ENCODE measurements around the gene IQSEC1. TPM values are rescaled to one million over a fixed set of nuclear protein-coding genes. Genes with fewer than 3 reads are reported as not detected.

IQSEC1 gene
- total RNA-seq, 1 donor from 2014 or later: 29.5 TPM

DNA sequence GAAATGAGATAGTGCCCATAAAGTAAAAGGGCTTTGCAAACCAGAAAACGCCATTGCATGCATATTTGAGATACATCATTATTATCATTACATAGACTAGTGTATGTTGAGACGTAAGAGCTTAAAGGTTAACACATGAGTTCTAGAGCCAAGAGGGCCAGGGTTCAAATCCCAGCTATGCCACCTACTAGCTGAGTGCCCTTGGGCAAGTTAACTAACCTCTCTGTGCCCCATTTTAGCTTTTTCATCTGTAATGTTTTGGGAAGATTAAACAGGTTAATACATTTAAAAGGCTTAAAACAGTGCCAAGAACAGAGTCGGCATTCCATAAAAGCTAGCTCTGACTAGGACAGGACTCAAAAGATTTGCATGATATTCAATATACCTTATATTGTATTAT is 22.8 kb downstream of the IQSEC1 start:
- H3K27ac ChIP-seq (ENCODE audit: low read depth, low read length): no peak overlapping the region
- TF ChIP-seq EZH2 (IDR thresholded peaks at IDR 0.05; ENCODE audit: insufficient read depth, low read length): no peak
- TF ChIP-seq, protein P1, sequence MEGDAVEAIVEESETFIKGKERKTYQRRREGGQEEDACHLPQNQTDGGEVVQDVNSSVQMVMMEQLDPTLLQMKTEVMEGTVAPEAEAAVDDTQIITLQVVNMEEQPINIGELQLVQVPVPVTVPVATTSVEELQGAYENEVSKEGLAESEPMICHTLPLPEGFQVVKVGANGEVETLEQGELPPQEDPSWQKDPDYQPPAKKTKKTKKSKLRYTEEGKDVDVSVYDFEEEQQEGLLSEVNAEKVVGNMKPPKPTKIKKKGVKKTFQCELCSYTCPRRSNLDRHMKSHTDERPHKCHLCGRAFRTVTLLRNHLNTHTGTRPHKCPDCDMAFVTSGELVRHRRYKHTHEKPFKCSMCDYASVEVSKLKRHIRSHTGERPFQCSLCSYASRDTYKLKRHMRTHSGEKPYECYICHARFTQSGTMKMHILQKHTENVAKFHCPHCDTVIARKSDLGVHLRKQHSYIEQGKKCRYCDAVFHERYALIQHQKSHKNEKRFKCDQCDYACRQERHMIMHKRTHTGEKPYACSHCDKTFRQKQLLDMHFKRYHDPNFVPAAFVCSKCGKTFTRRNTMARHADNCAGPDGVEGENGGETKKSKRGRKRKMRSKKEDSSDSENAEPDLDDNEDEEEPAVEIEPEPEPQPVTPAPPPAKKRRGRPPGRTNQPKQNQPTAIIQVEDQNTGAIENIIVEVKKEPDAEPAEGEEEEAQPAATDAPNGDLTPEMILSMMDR (IDR thresholded peaks at IDR 0.05; ENCODE audit: insufficient read depth, low read depth, low read length): no peak
- peaks cover 30% of the 10 kb centered on the region for H3K27me3 Mint-ChIP-seq (ENCODE audit: low read depth, unreplicated experiment)
- no peak overlapping the region for H3K4me2 ChIP-seq (ENCODE audit: low read length)
- H3K4me1 ChIP-seq (ENCODE audit: insufficient read depth, low read length): no peaks in the 10 kb centered on the region
- no peak for DNase-seq (ENCODE audit: low read depth)
- H3K36me3 Mint-ChIP-seq (ENCODE audit: low read depth, unreplicated experiment): peaks cover 2% of the 10 kb centered on the region
- H3K27ac Mint-ChIP-seq (ENCODE audit: unreplicated experiment): no peak overlapping the region
- H2AFZ ChIP-seq (ENCODE audit: low read depth, low read length): no peak overlapping the region
- no peaks in the 10 kb centered on the region for H3K36me3 ChIP-seq (ENCODE audit: insufficient read depth, low read length)
- no peaks in the 10 kb centered on the region for H3K79me2 ChIP-seq (ENCODE audit: insufficient read depth, low read length)
- peaks cover 25% of the 10 kb centered on the region for H3K27me3 ChIP-seq (ENCODE audit: insufficient read depth, low read length)
- no peaks in the 10 kb centered on the region for H4K20me1 ChIP-seq (ENCODE audit: insufficient read depth, low read length)
- no peak overlapping the region for H3K4me3 Mint-ChIP-seq (ENCODE audit: unreplicated experiment)
- H3K4me3 ChIP-seq (ENCODE audit: insufficient read depth, low read depth, low read length): no peak overlapping the region
- no peaks in the 10 kb centered on the region for H3K9me3 ChIP-seq (ENCODE audit: insufficient read depth, low read depth, low read length)
- H3K9me3 Mint-ChIP-seq (ENCODE audit: unreplicated experiment): no peaks in the 10 kb centered on the region
- no peak overlapping the region for H3K9ac ChIP-seq (ENCODE audit: low read length)
- H3K4me1 Mint-ChIP-seq (ENCODE audit: low read depth, unreplicated experiment): peaks cover 10% of the 10 kb centered on the region
- no peak for FAIRE-seq

DNA sequence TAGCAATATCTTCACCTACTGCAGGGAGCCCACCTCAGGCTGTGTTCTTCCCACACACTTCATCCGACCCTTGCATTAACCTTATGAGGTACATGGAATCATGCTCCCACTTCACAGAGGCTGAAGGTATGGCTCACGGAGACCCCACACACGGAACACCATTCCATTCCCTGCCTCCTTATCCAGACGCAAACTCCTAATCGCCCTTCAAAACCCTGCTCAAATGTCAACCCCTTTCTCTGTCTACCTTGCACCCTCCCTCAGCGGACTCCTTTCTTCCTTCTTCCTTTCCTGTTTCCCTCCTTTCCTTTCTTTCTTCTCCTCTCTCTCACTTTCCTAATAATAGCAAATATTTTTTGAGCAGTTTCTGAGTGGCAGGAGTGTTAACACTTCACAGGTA is 23.8 kb downstream of the IQSEC1 start:
- no peaks in the 10 kb centered on the region for H3K9me3 Mint-ChIP-seq (ENCODE audit: unreplicated experiment)
- Histone ChIP-seq H3K4me2 (ENCODE audit: low read length) (no peak overlapping the region), H3K9ac (ENCODE audit: low read length) (no peak overlapping the region), H3K36me3 (ENCODE audit: insufficient read depth, low read length) (no peaks in the 10 kb centered on the region), H3K27me3 (ENCODE audit: insufficient read depth, low read length) (peaks cover 25% of the 10 kb centered on the region), H3K79me2 (ENCODE audit: insufficient read depth, low read length) (no peaks in the 10 kb centered on the region), H3K9me3 (ENCODE audit: insufficient read depth, low read depth, low read length) (no peaks in the 10 kb centered on the region), H3K4me3 (ENCODE audit: insufficient read depth, low read depth, low read length) (no peak overlapping the region), H4K20me1 (ENCODE audit: insufficient read depth, low read length) (no peaks in the 10 kb centered on the region), H2AFZ (ENCODE audit: low read depth, low read length) (no peak overlapping the region), H3K27ac (ENCODE audit: low read depth, low read length) (no peak overlapping the region), H3K4me1 (ENCODE audit: insufficient read depth, low read length) (no peaks in the 10 kb centered on the region)
- peaks cover 8% of the 10 kb centered on the region for H3K4me1 Mint-ChIP-seq (ENCODE audit: low read depth, unreplicated experiment)
- peaks cover 31% of the 10 kb centered on the region for H3K27me3 Mint-ChIP-seq (ENCODE audit: low read depth, unreplicated experiment)
- no peak overlapping the region for H3K4me3 Mint-ChIP-seq (ENCODE audit: unreplicated experiment)
- TF ChIP-seq, protein P1 (IDR thresholded peaks at IDR 0.05; ENCODE audit: insufficient read depth, low read depth, low read length): no peak
- no peak for TF ChIP-seq EZH2 (IDR thresholded peaks at IDR 0.05; ENCODE audit: insufficient read depth, low read length)
- no peak for FAIRE-seq
- H3K27ac Mint-ChIP-seq (ENCODE audit: unreplicated experiment): no peak overlapping the region
- no peak for DNase-seq (ENCODE audit: low read depth)
- H3K36me3 Mint-ChIP-seq (ENCODE audit: low read depth, unreplicated experiment): peaks cover 2% of the 10 kb centered on the region

DNA sequence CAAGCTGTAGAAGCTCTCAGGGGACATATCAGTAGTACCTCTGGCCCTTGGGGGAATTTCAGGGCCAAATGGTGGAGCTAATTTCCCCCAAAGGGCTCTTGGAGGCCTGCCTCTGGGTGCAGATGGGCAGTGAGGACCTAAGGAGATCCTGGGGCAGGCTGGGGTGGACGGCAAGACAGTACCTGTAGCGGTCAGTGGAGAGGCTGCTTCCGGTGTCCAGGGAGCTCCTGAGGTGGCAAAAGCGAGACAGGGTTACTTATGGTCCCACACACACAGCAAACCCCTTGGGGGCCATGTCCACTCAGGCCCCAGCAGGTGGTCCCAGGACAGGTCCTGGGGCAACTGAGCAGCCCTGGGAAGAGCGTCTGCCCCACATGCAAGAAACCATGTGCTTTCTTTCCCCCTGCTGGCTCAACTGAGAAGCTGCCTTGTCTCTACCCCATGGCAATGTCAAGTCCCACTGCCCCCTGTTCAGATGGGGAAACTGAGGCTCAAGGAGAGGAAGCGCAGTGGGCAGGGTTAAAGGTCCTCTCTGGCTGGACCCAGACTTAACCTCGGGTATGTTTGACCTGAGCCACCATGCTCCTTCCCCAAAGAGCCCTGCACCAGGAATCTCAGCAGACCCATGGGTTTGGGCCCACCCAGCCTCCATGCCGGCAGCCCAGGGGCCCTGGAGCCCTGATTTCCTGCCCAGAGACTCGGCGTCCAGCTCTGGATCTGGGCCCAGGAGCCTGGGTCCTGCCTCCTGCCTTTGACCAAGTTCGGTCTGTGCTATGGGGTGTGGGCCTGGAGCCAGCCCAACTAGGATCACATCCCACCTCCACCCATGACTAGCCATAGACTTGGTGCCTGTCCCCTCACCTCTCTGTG is 25.7 kb downstream of the IQSEC1 start:
- H3K9me3 Mint-ChIP-seq (ENCODE audit: unreplicated experiment): no peaks in the 10 kb centered on the region
- H3K4me1 Mint-ChIP-seq (ENCODE audit: low read depth, unreplicated experiment): peaks cover 5% of the 10 kb centered on the region
- no peaks in the 10 kb centered on the region for H3K36me3 ChIP-seq (ENCODE audit: insufficient read depth, low read length)
- TF ChIP-seq, protein P1 (IDR thresholded peaks at IDR 0.05; ENCODE audit: insufficient read depth, low read depth, low read length): no peak
- no peak for TF ChIP-seq EZH2 (IDR thresholded peaks at IDR 0.05; ENCODE audit: insufficient read depth, low read length)
- H4K20me1 ChIP-seq (ENCODE audit: insufficient read depth, low read length): no peaks in the 10 kb centered on the region
- H3K27ac Mint-ChIP-seq (ENCODE audit: unreplicated experiment): no peak overlapping the region
- peaks cover 2% of the 10 kb centered on the region for H3K36me3 Mint-ChIP-seq (ENCODE audit: low read depth, unreplicated experiment)
- peaks cover 30% of the 10 kb centered on the region for H3K27me3 ChIP-seq (ENCODE audit: insufficient read depth, low read length)
- H3K4me3 Mint-ChIP-seq (ENCODE audit: unreplicated experiment): no peak overlapping the region
- H3K79me2 ChIP-seq (ENCODE audit: insufficient read depth, low read length): no peaks in the 10 kb centered on the region
- H3K27me3 Mint-ChIP-seq (ENCODE audit: low read depth, unreplicated experiment): peaks cover 37% of the 10 kb centered on the region
- H3K4me3 ChIP-seq (ENCODE audit: insufficient read depth, low read depth, low read length): no peak overlapping the region
- H3K27ac ChIP-seq (ENCODE audit: low read depth, low read length): no peak overlapping the region
- no peaks in the 10 kb centered on the region for H3K9me3 ChIP-seq (ENCODE audit: insufficient read depth, low read depth, low read length)
- H2AFZ ChIP-seq (ENCODE audit: low read depth, low read length): no peak overlapping the region
- H3K9ac ChIP-seq (ENCODE audit: low read length): no peak overlapping the region
- no peak overlapping the region for H3K4me2 ChIP-seq (ENCODE audit: low read length)
- no peaks in the 10 kb centered on the region for H3K4me1 ChIP-seq (ENCODE audit: insufficient read depth, low read length)
- no peak for DNase-seq (ENCODE audit: low read depth)
- no peak for FAIRE-seq
